GM21576 (cell line): ENCODE measurements around the gene FAM76A.

Experiments used
- ATAC-seq: cut with Tn5 transposase; IDR thresholded peaks from one replicate; pipeline ENCODE4 v1.9.1; 2021; ENCODE audit warnings: mild to moderate bottlenecking, moderate library complexity; ENCODE audit not compliant: unreplicated experiment

FAM76A gene

GRCh38 chr1:27719286-27720251 is 6.2 kb upstream of the FAM76A start:
- no peak for ATAC-seq

GRCh38 chr1:27724961-27725373 is 794 bp upstream of the FAM76A start:
- ATAC-seq, result no peak

GRCh38 chr1:27726173-27727044 is 648 bp downstream of the FAM76A start:
- ATAC-seq, result peak; percentile 20

GRCh38 chr1:27727126-27727525 is 1.4 kb downstream of the FAM76A start:
- no peak for ATAC-seq

- ATAC-seq, result no peak
Observed at GRCh38 chr1:27736252-27736651, 10.5 kb downstream of the FAM76A start.

- no peak for ATAC-seq
Observed at GRCh38 chr1:27741121-27741520, 15.4 kb downstream of the FAM76A start.

- ATAC-seq, result no peak
Observed at GRCh38 chr1:27744556-27744955, 18.8 kb downstream of the FAM76A start.

GRCh38 chr1:27745466-27745865 is 19.7 kb downstream of the FAM76A start:
- no peak for ATAC-seq

GRCh38 chr1:27752360-27752759 is 26.6 kb downstream of the FAM76A start:
- no peak for ATAC-seq

GRCh38 chr1:27755286-27755685 is 29.5 kb downstream of the FAM76A start:
- ATAC-seq, result no peak

- ATAC-seq, result no peak
Observed at GRCh38 chr1:27755865-27756264, 30.1 kb downstream of the FAM76A start.

GRCh38 chr1:27759236-27759635 is 33.5 kb downstream of the FAM76A start:
- ATAC-seq, result no peak

GRCh38 chr1:27760426-27760825 is 34.7 kb downstream of the FAM76A start:
- no peak for ATAC-seq

- no peak for ATAC-seq
Observed at GRCh38 chr1:27762033-27762432, 36.3 kb downstream of the FAM76A start.

- ATAC-seq, result no peak
Observed at GRCh38 chr1:27763358-27763757, 37.6 kb downstream of the FAM76A start.

GRCh38 chr1:27770293-27770830 is 44.6 kb downstream of the FAM76A start:
- no peak for ATAC-seq

GRCh38 chr1:27772036-27772931 is 46.5 kb downstream of the FAM76A start:
- ATAC-seq, result no peak

GRCh38 chr1:27772932-27773825 is 47.4 kb downstream of the FAM76A start, which contains the start of gene STX12:
STX12 (plus strand) TSS chr1:27773219; CDS start chr1:27773308, 89 bp downstream.
- peak; percentile 92 for ATAC-seq

GRCh38 chr1:27773826-27774445 is 48.2 kb downstream of the FAM76A start:
- no peak for ATAC-seq
